Stimulated activated CD4-positive, alpha-beta T cell treated with anti-CD3 and anti-CD28 coated beads, TNF-alpha, amount 100 ng/mL, for 4 hours (primary cell): ENCODE measurements around the gene STRA8.

Experiments used
- DNase-seq, 3 experiments: peaks; one replicate each; pipeline ENCODE4 v3.0.0-alpha.2; 2020; ENCODE audit warnings: low read depth in 3 of 3

Gene STRA8, protein sequence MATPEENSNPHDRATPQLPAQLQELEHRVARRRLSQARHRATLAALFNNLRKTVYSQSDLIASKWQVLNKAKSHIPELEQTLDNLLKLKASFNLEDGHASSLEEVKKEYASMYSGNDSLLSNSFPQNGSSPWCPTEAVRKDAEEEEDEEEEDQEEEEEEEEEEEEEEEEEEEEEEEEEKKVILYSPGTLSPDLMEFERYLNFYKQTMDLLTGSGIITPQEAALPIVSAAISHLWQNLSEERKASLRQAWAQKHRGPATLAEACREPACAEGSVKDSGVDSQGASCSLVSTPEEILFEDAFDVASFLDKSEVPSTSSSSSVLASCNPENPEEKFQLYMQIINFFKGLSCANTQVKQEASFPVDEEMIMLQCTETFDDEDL

GRCh38 chr7:135233570-135233969 is at the start of gene STRA8:
STRA8 (plus strand) TSS chr7:135233838; CDS start chr7:135240525, 6,687 bp downstream.
- no peak for DNase-seq

GRCh38 chr7:135184254-135184841 is 49.3 kb upstream of the STRA8 start:
- no peak for DNase-seq

- no peak for DNase-seq
Observed at GRCh38 chr7:135185471-135186260, 48.0 kb upstream of the STRA8 start.

DNA sequence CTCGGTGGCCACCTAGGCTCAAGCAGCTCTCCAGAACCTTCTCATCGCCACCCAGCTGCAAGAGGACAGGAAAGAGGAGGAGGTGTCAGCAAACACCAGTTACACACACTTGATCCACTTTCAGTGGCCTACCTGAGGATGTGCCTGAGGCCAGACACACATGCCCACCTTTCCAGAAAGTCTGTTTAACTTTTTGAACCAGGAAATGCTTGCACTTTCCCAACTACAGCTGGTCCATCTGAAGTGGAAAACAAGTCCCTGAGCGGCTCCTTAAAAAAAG is 47.4 kb upstream of the STRA8 start:
- no peak for DNase-seq

- no peak for DNase-seq
Observed at GRCh38 chr7:135186841-135187253, 46.8 kb upstream of the STRA8 start.

DNA sequence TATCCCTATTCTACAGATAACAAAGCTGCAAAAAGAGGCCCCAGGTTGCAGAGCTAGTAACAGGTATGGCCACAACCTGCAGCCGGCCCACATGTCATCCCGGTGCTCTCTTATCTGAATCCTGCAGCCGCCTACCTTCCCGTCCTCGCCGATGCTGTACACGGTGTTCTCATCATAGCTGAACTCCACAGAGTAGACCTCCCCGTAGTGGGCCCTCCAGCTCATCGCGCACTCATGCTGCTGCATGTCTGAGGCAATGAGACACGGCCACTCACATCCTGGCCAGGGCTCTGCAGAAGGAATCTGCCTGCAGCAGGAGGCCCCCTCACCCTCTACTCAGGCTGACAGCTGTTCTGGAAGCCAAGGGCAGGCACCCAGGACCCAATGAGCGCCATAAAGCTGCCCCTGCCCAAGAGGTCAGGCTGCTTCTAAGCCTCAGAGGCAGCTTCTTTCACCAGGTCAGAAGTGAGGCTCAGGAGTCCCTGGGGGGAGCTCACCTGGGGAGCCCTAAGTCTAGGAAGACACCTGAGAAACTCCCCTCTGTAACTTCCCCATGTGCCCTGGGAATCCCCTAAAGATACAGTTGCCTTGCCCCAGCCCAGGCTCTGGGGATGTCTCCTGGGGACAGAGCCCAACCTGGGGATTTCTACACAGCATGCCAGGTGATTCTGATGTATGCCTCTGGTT is 45.2 kb upstream of the STRA8 start:
- DNase-seq, result no peak

- no peak for DNase-seq
Observed at GRCh38 chr7:135189221-135189662, 44.4 kb upstream of the STRA8 start.

DNA sequence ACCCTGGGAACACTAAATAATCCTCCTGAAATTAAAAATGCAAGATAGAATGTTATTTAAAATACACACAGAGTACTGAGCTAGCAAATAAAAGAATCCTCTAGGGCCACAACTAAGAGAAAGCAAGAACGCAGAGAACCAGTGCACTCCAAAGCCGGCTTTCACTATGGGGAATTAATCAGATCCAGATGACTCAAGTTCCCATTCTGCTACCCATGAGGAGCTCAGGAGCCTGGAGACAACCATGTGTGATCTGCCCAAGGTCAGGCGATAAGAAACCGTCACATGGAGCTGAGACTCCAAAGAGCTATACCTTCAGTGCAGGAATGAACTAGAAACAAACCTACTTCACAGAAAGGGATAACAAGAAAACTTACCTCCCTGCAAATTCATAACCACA is 43.7 kb upstream of the STRA8 start:
- no peak for DNase-seq

GRCh38 chr7:135190703-135191102 is 42.9 kb upstream of the STRA8 start:
- DNase-seq, result no peak

- no peak for DNase-seq
Observed at GRCh38 chr7:135192914-135193536, 40.6 kb upstream of the STRA8 start.

GRCh38 chr7:135193615-135194081 is 40.0 kb upstream of the STRA8 start:
- no peak for DNase-seq

- DNase-seq, result no peak
Observed at GRCh38 chr7:135194494-135195095, 39.0 kb upstream of the STRA8 start.

DNA sequence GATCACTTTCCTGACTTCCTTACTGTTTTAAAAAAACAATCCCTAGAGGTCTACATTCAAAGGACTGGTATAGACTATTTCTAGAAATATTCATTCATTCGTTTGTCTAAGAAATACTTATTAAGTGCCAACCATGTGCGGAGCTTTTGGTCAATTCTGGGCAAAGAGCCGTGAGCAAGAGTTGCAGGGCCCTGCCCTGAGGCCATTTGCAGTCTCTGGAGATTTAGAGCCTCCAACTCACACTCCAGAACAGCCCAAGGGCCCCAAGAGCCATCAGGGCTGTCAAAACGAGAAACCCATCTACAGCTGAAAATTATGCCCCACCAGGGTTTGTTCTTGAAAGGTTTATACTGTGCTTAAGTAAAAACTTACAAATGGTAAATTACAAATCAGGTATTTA is 38.5 kb upstream of the STRA8 start:
- no peak for DNase-seq

GRCh38 chr7:135195968-135196629 is 37.5 kb upstream of the STRA8 start:
- DNase-seq, result no peak

- no peak for DNase-seq
Observed at GRCh38 chr7:135197343-135197742, 36.3 kb upstream of the STRA8 start.

DNA sequence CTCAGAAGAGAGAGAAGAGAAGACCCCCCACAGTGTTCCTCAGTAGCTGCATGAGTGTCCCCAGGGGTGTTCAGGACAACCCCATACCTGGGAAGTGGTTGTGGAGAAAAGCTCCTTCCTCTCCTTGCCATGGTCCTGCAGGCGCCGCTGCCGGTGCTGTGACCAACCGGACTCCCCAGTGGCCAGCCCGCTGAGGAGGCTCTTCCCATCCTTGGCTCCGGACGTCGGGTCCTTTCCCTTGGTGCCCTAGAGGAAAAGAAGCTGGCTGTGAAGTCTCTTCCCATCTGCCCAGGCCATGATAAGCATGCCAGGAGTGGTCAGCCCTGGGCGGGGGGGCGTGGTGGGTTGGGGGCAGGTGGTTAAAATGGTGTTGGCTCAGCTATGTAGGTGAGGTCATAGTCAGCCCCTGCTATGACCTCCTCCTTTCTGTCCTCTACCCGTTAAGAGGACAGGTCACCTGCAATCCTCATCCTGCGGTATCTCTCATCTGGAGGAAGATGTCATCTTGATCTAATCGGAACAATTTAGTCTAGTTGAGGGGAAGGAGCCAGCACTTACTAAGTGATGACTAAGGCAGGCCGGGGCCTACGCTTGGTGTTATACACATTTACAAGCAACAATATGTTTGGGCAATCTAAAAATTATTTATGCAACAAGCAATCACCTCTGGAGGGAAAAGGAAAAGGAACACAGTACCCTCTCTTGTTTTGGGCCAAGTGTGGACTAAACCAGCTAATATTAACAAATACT is 35.6 kb upstream of the STRA8 start:
- no peak for DNase-seq

DNA sequence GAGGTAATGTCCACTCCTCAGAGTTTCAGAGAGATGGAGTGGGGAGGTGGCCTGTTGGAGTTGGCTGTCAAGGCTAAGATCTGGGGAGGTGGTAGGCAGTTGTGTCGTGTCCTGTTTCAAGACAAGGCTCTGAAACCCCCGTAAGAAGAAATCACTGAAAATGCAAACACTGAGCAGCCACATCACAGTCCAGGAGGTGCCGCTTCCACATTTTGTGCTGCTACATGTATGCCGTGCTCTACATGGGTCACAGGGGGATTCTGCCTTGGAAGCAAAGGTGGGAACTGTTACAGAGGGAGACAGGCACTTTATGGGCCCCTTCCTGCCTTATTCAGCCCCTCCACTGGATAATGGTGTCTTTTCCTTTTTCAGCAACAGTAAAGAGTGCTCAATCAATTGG is 34.2 kb upstream of the STRA8 start:
- no peak for DNase-seq

- DNase-seq, result no peak
Observed at GRCh38 chr7:135200821-135201331, 32.8 kb upstream of the STRA8 start.

GRCh38 chr7:135201350-135201749 is 32.3 kb upstream of the STRA8 start:
- DNase-seq, result no peak

- DNase-seq, result no peak
Observed at GRCh38 chr7:135204341-135204749, 29.3 kb upstream of the STRA8 start.
